Endothelial cell of umbilical vein (primary cell): ENCODE measurements around the gene CYP27C1. TPM values are rescaled to one million over a fixed set of nuclear protein-coding genes. Genes with fewer than 3 reads are reported as not detected.

Experiments used
- BruUV-seq: library from RNA; stranded (reverse); fragments of 400-500 nt; replicated peaks from 2 replicates; lab custom pipeline; 2021; lab: Mats Ljungman, UMichigan
- CTCF ChIA-PET: fragments of 300-600, 350-600 bp; sonication (Branson Sonifier 250); formaldehyde crosslinking; loops from one replicate; lab custom pipeline; 2021; ENCODE audit warnings: antibody characterized with exemption, inconsistent platforms; lab: Charles Lee
- POLR2A ChIA-PET: fragments of 300-600, 350-600 bp; sonication (Branson Sonifier 250); formaldehyde crosslinking; loops from one replicate; lab custom pipeline; 2021; ENCODE audit warnings: antibody characterized with exemption, inconsistent platforms; lab: Charles Lee
- DNase-seq: peaks from one replicate; pipeline ENCODE4 v3.0.0-alpha.2; 2011; ENCODE audit warnings: low read depth, low spot score
- FAIRE-seq: peaks from 2 replicates; lab custom pipeline; 2011; peaks lifted over from hg19 to GRCh38; lab: Jason Lieb, UNC
- H2AFZ ChIP-seq: 2 replicates; pipeline ENCODE4 v1.6.0; 2012; ENCODE audit warnings: low read depth, low read length, control low read depth, inconsistent platforms
- H3K27ac ChIP-seq: 2 replicates; pipeline ENCODE4 v1.5.1; 2011; ENCODE audit warnings: low read depth, mild to moderate bottlenecking, control low read depth, low read length, moderate library complexity; ENCODE audit not compliant: insufficient read depth
- H3K27me3 ChIP-seq, 2 experiments: 2 replicates each; pipeline versions ENCODE4 v1.6.0 to v1.6.1; 2011; ENCODE audit warnings: low read length in 2 of 2, mixed read lengths in 1 of 2; ENCODE audit not compliant: control insufficient read depth in 2 of 2, insufficient read depth in 2 of 2
- H3K36me3 ChIP-seq, 2 experiments: 2 replicates in 1 of 2; 3 replicates in 1 of 2; pipeline ENCODE4 v1.5.1; 2011; ENCODE audit warnings: low read length in 2 of 2, mild to moderate bottlenecking in 1 of 2, moderate library complexity in 1 of 2; ENCODE audit not compliant: control insufficient read depth in 2 of 2, insufficient read depth in 2 of 2; ENCODE audit errors: extremely low read depth in 1 of 2
- H3K4me1 ChIP-seq: 3 replicates; pipeline ENCODE4 v1.5.1; 2011; ENCODE audit warnings: mild to moderate bottlenecking, low read length; ENCODE audit not compliant: control insufficient read depth, insufficient read depth; ENCODE audit errors: extremely low read depth
- H3K4me2 ChIP-seq: 2 replicates; pipeline ENCODE4 v1.6.1; 2011; ENCODE audit warnings: low read length, control low read depth, mixed read lengths; ENCODE audit not compliant: insufficient read depth
- H3K4me3 ChIP-seq, 3 experiments: fragments of 200-600 bp in 1 of 3; sonication (generic), shearing (Covaris generic) in 1 of 3; replicated peaks in 1 of 3; 2 replicates each; pipeline ENCODE4 v1.5.1; 2011 to 2016; ENCODE audit warnings: control low read depth in 3 of 3, low read length in 3 of 3, mild to moderate bottlenecking in 2 of 3, inconsistent platforms in 1 of 3, low read depth in 1 of 3, moderate library complexity in 1 of 3; ENCODE audit not compliant: insufficient read depth in 1 of 3
- H3K79me2 ChIP-seq: 2 replicates; pipeline ENCODE4 v1.6.0; 2012; ENCODE audit warnings: low read length, inconsistent platforms; ENCODE audit not compliant: control insufficient read depth, insufficient read depth
- H3K9ac ChIP-seq: replicated peaks from 2 replicates; pipeline ENCODE3; 2011; ENCODE audit warnings: low read length, control low read depth; ENCODE audit not compliant: insufficient read depth; ENCODE audit errors: extremely low read depth
- H3K9me1 ChIP-seq: replicated peaks from 3 replicates; pipeline ENCODE4 v1.6.0; 2011; ENCODE audit warnings: mild to moderate bottlenecking, low read length; ENCODE audit not compliant: control insufficient read depth, insufficient read depth; ENCODE audit errors: extremely low read depth
- H3K9me3 ChIP-seq: replicated peaks from 2 replicates; pipeline ENCODE4 v1.5.1; 2012; ENCODE audit warnings: low read length, inconsistent platforms; ENCODE audit not compliant: control insufficient read depth, insufficient read depth
- H4K20me1 ChIP-seq: replicated peaks from 2 replicates; pipeline ENCODE3; 2011; ENCODE audit warnings: mild to moderate bottlenecking, low read length; ENCODE audit not compliant: control insufficient read depth, insufficient read depth; ENCODE audit errors: extremely low read depth
- EZH2 ChIP-seq: IDR thresholded peaks from 2 replicates; pipeline ENCODE4 v1.6.1; 2012; ENCODE audit warnings: borderline replicate concordance, low read depth, mild to moderate bottlenecking, moderate library complexity, low read length, inconsistent platforms; ENCODE audit not compliant: severe bottlenecking
- FOS ChIP-seq: IDR thresholded peaks from 2 replicates; pipeline ENCODE4 v1.6.1; 2011; ENCODE audit warnings: mild to moderate bottlenecking, low read length, moderate library complexity, borderline replicate concordance; ENCODE audit not compliant: insufficient read depth
- GATA2 ChIP-seq: IDR thresholded peaks from 2 replicates; pipeline ENCODE4 v1.7.0; 2011; ENCODE audit warnings: low read depth, mild to moderate bottlenecking, moderate library complexity, mixed read lengths, low read length; ENCODE audit not compliant: insufficient read length, insufficient read depth
- MYC ChIP-seq: IDR thresholded peaks from one replicate; pipeline ENCODE4 v1.6.1; 2011; ENCODE audit warnings: mild to moderate bottlenecking, low read depth, low read length
- POLR2AphosphoS5 ChIP-seq: IDR thresholded peaks from 2 replicates; pipeline ENCODE4 v1.6.1; 2012; ENCODE audit warnings: low read depth, mild to moderate bottlenecking, control low read depth, low read length, moderate library complexity; ENCODE audit not compliant: insufficient read depth
- dilution Hi-C: fragments of 300-500 bp; cut with MboI; formaldehyde crosslinking; loops from one replicate; pipeline ENCODE4 v1.15.0; 2019; ENCODE audit warnings: low sequenced_read_pairs; ENCODE audit not compliant: extremely low pct_ligation_motif_present
- intact Hi-C: fragments of 100-400 bp; cut with micrococcal nuclease; formaldehyde crosslinking; loops from one replicate; pipeline ENCODE4 v1.10.0; 2022
- polyA plus RNA-seq, 4 experiments: library from polyadenylated mRNA; depleted of rRNA in 3 of 4; stranded (reverse) in 3 of 4; unstranded in 1 of 4; fragments of >200 nt; gene quantifications; 2 replicates each; pipeline versions ENCODE4 v1.2.1 to v1.2.3, GENCODE V29; 2011 to 2012; ENCODE audit warnings: missing spikeins in 1 of 4
- total RNA-seq: library from RNA; stranded (reverse); gene quantifications from 2 replicates; pipeline ENCODE4 v1.2.3, GENCODE V29; 2021
- TF ChIP-seq, protein P1 (sequence below): IDR thresholded peaks from 2 replicates; pipeline ENCODE4 v1.6.1; 2011; ENCODE audit not compliant: insufficient read depth, insufficient read length
- TF ChIP-seq, protein P2 (sequence below), 2 donors: IDR thresholded peaks; 1 replicate in 1 of 2; 2 replicates in 1 of 2; pipeline ENCODE4 v1.5.1; 2011; ENCODE audit warnings: low read length in 2 of 2, mild to moderate bottlenecking in 2 of 2, moderate library complexity in 2 of 2, control low read depth in 1 of 2, inconsistent platforms in 1 of 2, low read depth in 1 of 2; ENCODE audit not compliant: insufficient read depth in 1 of 2; ENCODE audit errors: extremely low read depth in 1 of 2

Gene CYP27C1
- total and polyA plus RNA-seq, 2 donors (not counting 3 experiments of a cell fraction or from before 2014, with no cell fraction given): not detected

DNA sequence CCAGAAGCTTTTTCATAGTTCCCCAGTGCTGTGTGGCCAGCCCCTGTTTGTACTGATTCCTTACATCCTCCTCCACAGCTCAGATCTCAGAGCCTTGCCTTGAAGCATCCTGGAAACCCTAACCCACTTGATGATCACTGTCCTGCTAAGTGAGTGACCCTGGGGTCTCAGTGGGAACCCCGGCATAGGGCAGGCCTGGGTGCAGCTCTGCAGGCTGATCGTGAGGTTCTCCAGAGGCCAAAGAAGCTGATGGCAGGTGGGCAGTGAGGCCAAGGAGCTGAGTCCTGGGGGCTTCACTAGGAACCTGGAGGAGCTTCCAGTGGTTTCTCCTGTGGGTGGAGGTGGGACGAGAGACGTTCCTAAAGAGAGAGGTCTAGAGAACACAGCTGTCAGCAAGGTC is 65.7 kb downstream of the CYP27C1 start:
- Histone ChIP-seq H3K36me3 (no peaks in the 10 kb centered on the region), H3K9ac (no peak overlapping the region), H3K27me3 (no peaks in the 10 kb centered on the region), H3K27ac (no peak overlapping the region), H3K79me2 (no peaks in the 10 kb centered on the region), H3K4me1 (peaks cover 14% of the 10 kb centered on the region), H3K4me3 (no peak overlapping the region), H4K20me1 (no peaks in the 10 kb centered on the region), H2AFZ (peak overlapping the region; percentile 50), H3K9me3 (no peaks in the 10 kb centered on the region), H3K9me1 (no peaks in the 10 kb centered on the region), H3K4me2 (no peak overlapping the region)
- no peak for TF ChIP-seq MYC
- POLR2A ChIA-PET: no interaction called here
- intact Hi-C loops (loop anchor here (5.0 kb wide), 1 partner anchor 87 kb away; no protein-coding TSS in a partner anchor), dilution Hi-C loops (no loop called here)
- FAIRE-seq (peak; percentile 35), DNase-seq (no peak)
- BruUV-seq: no TSS peak
- CTCF ChIA-PET: interaction anchor here (0.5 to 1.8 kb wide), 12 partner anchors 9 to 1534 kb away, joined by 3 to 7 read pairs (median 4); partner anchors contain the start of gene BIN1

DNA sequence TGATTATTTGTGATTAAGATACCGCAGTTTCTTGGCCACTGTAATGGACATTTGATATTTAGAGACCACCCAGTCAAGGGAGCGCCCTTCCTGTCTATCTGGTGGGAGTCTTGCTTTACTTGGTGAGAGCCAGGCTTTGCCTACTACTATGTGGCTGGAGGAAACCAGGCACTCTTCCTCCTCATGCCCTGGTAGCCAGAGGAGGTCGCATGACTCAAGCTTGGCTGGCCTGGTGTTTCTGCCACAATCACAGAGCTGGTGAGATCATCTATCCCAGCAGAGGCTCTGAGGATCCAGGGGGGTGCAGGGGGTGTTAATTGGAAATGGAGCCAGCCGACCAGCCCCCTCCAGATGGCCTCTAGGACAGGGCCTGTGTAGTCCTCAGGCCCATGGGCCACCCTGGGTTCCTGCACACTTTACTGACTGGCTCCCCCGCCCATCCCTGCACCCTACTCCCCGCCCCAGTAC is 66.4 kb downstream of the CYP27C1 start:
- TF ChIP-seq, protein P1, sequence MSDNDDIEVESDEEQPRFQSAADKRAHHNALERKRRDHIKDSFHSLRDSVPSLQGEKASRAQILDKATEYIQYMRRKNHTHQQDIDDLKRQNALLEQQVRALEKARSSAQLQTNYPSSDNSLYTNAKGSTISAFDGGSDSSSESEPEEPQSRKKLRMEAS: no peak
- TF ChIP-seq MYC: no peak
- TF ChIP-seq EZH2: no peak
- peak; percentile 29 for TF ChIP-seq GATA2
- peak; percentile 85 for TF ChIP-seq FOS
- TF ChIP-seq, protein P2, sequence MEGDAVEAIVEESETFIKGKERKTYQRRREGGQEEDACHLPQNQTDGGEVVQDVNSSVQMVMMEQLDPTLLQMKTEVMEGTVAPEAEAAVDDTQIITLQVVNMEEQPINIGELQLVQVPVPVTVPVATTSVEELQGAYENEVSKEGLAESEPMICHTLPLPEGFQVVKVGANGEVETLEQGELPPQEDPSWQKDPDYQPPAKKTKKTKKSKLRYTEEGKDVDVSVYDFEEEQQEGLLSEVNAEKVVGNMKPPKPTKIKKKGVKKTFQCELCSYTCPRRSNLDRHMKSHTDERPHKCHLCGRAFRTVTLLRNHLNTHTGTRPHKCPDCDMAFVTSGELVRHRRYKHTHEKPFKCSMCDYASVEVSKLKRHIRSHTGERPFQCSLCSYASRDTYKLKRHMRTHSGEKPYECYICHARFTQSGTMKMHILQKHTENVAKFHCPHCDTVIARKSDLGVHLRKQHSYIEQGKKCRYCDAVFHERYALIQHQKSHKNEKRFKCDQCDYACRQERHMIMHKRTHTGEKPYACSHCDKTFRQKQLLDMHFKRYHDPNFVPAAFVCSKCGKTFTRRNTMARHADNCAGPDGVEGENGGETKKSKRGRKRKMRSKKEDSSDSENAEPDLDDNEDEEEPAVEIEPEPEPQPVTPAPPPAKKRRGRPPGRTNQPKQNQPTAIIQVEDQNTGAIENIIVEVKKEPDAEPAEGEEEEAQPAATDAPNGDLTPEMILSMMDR (IDR thresholded peaks at IDR 0.05; ENCODE audit: extremely low read depth in 1 of 2, insufficient read depth in 1 of 2, low read depth in 1 of 2, low read length in 2 of 2): no peak
- TF ChIP-seq POLR2AphosphoS5: peak; percentile 74
- no peaks in the 10 kb centered on the region for H3K9me3 ChIP-seq
- H3K79me2 ChIP-seq: no peaks in the 10 kb centered on the region
- H3K9me1 ChIP-seq: no peaks in the 10 kb centered on the region
- H3K36me3 ChIP-seq: no peaks in the 10 kb centered on the region
- no peaks in the 10 kb centered on the region for H4K20me1 ChIP-seq
- no TSS peak for BruUV-seq
- peak overlapping the region; percentile 33 for H3K27ac ChIP-seq
- FAIRE-seq (peak; percentile 94), DNase-seq (peak; percentile 86)
- H3K4me2 ChIP-seq: peak overlapping the region; percentile 27
- H3K9ac ChIP-seq: peak overlapping the region; percentile 6
- CTCF ChIA-PET: interaction anchor here (0.5 to 1.8 kb wide), 11 partner anchors 9 to 1533 kb away, joined by 3 to 7 read pairs (median 4); partner anchors contain the start of gene BIN1
- dilution Hi-C loops: no loop called here
- H3K4me1 ChIP-seq: peaks cover 14% of the 10 kb centered on the region
- POLR2A ChIA-PET: no interaction called here
- H3K27me3 ChIP-seq: no peaks in the 10 kb centered on the region
- intact Hi-C loops: loop anchor here (1.0 to 5.0 kb wide), 2 partner anchors 46 to 86 kb away; partner anchors contain the start of gene BIN1
- H2AFZ ChIP-seq: peak overlapping the region; percentile 50
- no peak overlapping the region for H3K4me3 ChIP-seq
